GM23338 (cell line): Measurements from ENCODE around the gene YIPF4. TPM values are rescaled to one million over a fixed set of nuclear protein-coding genes. Genes with fewer than 3 reads are reported as not detected.

Source experiments
- ATAC-seq: fragments of 200-7000 bp; cut with Tn5 transposase; 3 replicates; pipeline ENCODE4 v1.9.1; 2020
- DNase-seq: peaks from one replicate; pipeline ENCODE4 v3.0.0-alpha.2; 2015; ENCODE audit warnings: low spot score
- H2AFZ ChIP-seq: fragments of 200-600 bp; sonication (generic); 2 replicates; pipeline ENCODE4 v1.8.0; 2016; ENCODE audit warnings: antibody characterized with exemption, mild to moderate bottlenecking, moderate library complexity
- H3F3A ChIP-seq: fragments of 200-600 bp; sonication (generic); replicated peaks from 2 replicates; pipeline ENCODE4 v1.8.0; 2017; ENCODE audit warnings: antibody characterized with exemption, mixed run types, low read depth
- H3K27ac ChIP-seq: fragments of 200-600 bp; sonication (generic); 2 replicates; pipeline ENCODE4 v1.6.1; 2016; ENCODE audit warnings: low read depth
- H3K27me3 ChIP-seq: fragments of 200-600 bp; sonication (generic); 2 replicates; pipeline ENCODE4 v1.8.0; 2016; ENCODE audit warnings: mild to moderate bottlenecking, mixed run types, moderate library complexity; ENCODE audit not compliant: insufficient read depth
- H3K36me3 ChIP-seq: fragments of 200-600 bp; sonication (generic); 2 replicates; pipeline ENCODE4 v1.8.0; 2016; ENCODE audit warnings: mild to moderate bottlenecking; ENCODE audit not compliant: insufficient read depth
- H3K4me1 ChIP-seq: fragments of 200-600 bp; sonication (generic); 2 replicates; pipeline ENCODE4 v1.8.0; 2016; ENCODE audit warnings: mild to moderate bottlenecking, moderate library complexity; ENCODE audit not compliant: insufficient read depth
- H3K4me2 ChIP-seq: fragments of 200-600 bp; sonication (generic); 2 replicates; pipeline ENCODE4 v1.7.1; 2017; ENCODE audit warnings: mixed run types
- H3K4me3 ChIP-seq: fragments of 200-600 bp; sonication (generic); 2 replicates; pipeline ENCODE4 v1.6.1; 2016; ENCODE audit warnings: mixed run types
- H3K79me2 ChIP-seq: fragments of 200-600 bp; sonication (generic); replicated peaks from 2 replicates; pipeline ENCODE4 v1.8.0; 2017; ENCODE audit warnings: mild to moderate bottlenecking; ENCODE audit not compliant: insufficient read depth
- H3K9me2 ChIP-seq: fragments of 200-600 bp; sonication (generic); 2 replicates; pipeline ENCODE4 v1.8.0; 2017; ENCODE audit not compliant: insufficient read depth
- H4K20me1 ChIP-seq: fragments of 200-600 bp; sonication (generic); replicated peaks from 2 replicates; pipeline ENCODE4 v1.8.0; 2017; ENCODE audit warnings: mild to moderate bottlenecking; ENCODE audit not compliant: insufficient read depth
- H3K27ac Mint-ChIP-seq: 2 replicates; pipeline ENCODE4 v1.8.0; 2020; ENCODE audit warnings: inconsistent platforms, mild to moderate bottlenecking, moderate library complexity, mixed read lengths
- H3K27me3 Mint-ChIP-seq: 3 replicates; pipeline ENCODE4 v1.8.0; 2022; ENCODE audit warnings: low read depth, mild to moderate bottlenecking, moderate library complexity, mixed read lengths, inconsistent platforms; ENCODE audit not compliant: insufficient read depth, poor library complexity
- H3K36me3 Mint-ChIP-seq: 3 replicates; pipeline ENCODE4 v1.8.0; 2021; ENCODE audit warnings: low read depth, mild to moderate bottlenecking, inconsistent platforms, moderate library complexity, mixed read lengths
- H3K4me1 Mint-ChIP-seq: 3 replicates; pipeline ENCODE4 v1.8.0; 2020; ENCODE audit warnings: mild to moderate bottlenecking, inconsistent platforms, mixed read lengths
- H3K4me3 Mint-ChIP-seq: 3 replicates; pipeline ENCODE4 v1.8.0; 2021; ENCODE audit warnings: moderate library complexity, mild to moderate bottlenecking, inconsistent platforms, mixed read lengths
- H3K9me3 Mint-ChIP-seq: 3 replicates; pipeline ENCODE4 v1.8.0; 2020; ENCODE audit warnings: moderate library complexity, mild to moderate bottlenecking, inconsistent platforms, mixed read lengths
- CREB1 ChIP-seq: fragments of 250-450 bp; sonication (Bioruptor Pico); IDR thresholded peaks from 2 replicates; pipeline ENCODE4 v1.5.0; 2020; ENCODE audit warnings: low read depth, mild to moderate bottlenecking, moderate library complexity
- EZH2 ChIP-seq: fragments of 200-600 bp; sonication (generic); IDR thresholded peaks from one replicate; pipeline ENCODE4 v1.8.0; 2017; ENCODE audit warnings: antibody characterized with exemption, mild to moderate bottlenecking, low read depth; ENCODE audit not compliant: unreplicated experiment
- EZH2phosphoT487 ChIP-seq: fragments of 200-600 bp; sonication (generic); IDR thresholded peaks from one replicate; pipeline ENCODE4 v1.8.1; 2018; ENCODE audit warnings: antibody characterized with exemption; ENCODE audit not compliant: unreplicated experiment
- JUNB ChIP-seq: IDR thresholded peaks from one replicate; pipeline ENCODE4 v1.6.1; 2016; ENCODE audit warnings: antibody characterized with exemption; ENCODE audit not compliant: unreplicated experiment
- NANOG ChIP-seq: IDR thresholded peaks from 2 replicates; pipeline ENCODE4 v1.6.1; 2016; ENCODE audit warnings: antibody characterized with exemption, borderline replicate concordance
- STAT1 ChIP-seq: IDR thresholded peaks from one replicate; pipeline ENCODE4 v1.6.1; 2016; ENCODE audit warnings: antibody characterized with exemption; ENCODE audit not compliant: unreplicated experiment
- ZNF114 ChIP-seq: fragments of 250-450 bp; sonication (Bioruptor Pico); IDR thresholded peaks from 2 replicates; pipeline ENCODE4 v1.5.0; 2020; ENCODE audit warnings: mild to moderate bottlenecking, moderate library complexity
- ZNF331 ChIP-seq: fragments of 250-450 bp; sonication (Bioruptor Pico); IDR thresholded peaks from 2 replicates; pipeline ENCODE4 v1.5.0; 2020; ENCODE audit warnings: low read depth, mild to moderate bottlenecking, moderate library complexity
- polyA plus RNA-seq: library from polyadenylated mRNA; unstranded; fragments of >200 nt; fragmentation: Nextera tagmentation; extraction: Ambion mirVana; gene quantifications from 2 replicates; pipeline ENCODE4 v1.2.1, GENCODE V29; 2016
- total RNA-seq: library from RNA; depleted of rRNA; stranded (reverse); fragments of >200 nt; shearing (Covaris generic); gene quantifications from 2 replicates; pipeline ENCODE4 v1.2.3, GENCODE V29; 2014
- TF ChIP-seq, protein P1 (sequence below): IDR thresholded peaks from 2 replicates; pipeline ENCODE4 v1.6.1; 2016; ENCODE audit warnings: antibody characterized with exemption
- TF ChIP-seq, protein P2 (sequence below), 2 experiments: fragments of 200-600 bp in 1 of 2; sonication (generic) in 1 of 2; conservative IDR thresholded peaks; 2 replicates each; pipeline versions ENCODE4 v1.5.1 to v1.6.1; 2016 to 2017; ENCODE audit warnings: antibody characterized with exemption in 2 of 2, low read depth in 2 of 2, mild to moderate bottlenecking in 2 of 2, moderate library complexity in 1 of 2
- TF ChIP-seq, protein P3 (sequence below): IDR thresholded peaks from one replicate; pipeline ENCODE4 v1.6.1; 2018; ENCODE audit warnings: antibody characterized with exemption; ENCODE audit not compliant: unreplicated experiment

Gene YIPF4
- total and polyA plus RNA-seq, 2 experiments from 2014 or later, result 14.2 to 24.9 TPM

DNA sequence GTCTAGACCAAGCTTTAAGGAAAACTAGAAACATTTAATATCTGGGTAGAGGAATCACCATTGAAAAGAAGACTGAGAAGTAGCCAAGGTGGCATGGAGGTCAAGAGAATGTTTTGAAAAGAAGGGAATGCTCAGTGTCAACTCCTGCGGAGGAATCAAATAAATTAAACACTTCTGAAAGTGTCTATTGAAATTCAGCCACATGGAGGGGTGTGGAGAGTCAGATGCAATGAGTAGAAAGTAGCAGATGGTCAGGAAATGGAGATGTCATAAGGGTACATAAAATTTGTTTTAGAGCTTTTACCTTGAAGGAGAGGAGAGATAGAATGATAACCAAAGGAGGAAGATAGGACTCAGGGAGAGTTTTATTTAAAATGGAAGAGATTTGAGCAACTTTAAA lies 48.1 kb upstream of the YIPF4 start (continued):
- no peak for TF ChIP-seq JUNB
- TF ChIP-seq EZH2, result no peak
- TF ChIP-seq, protein P1, sequence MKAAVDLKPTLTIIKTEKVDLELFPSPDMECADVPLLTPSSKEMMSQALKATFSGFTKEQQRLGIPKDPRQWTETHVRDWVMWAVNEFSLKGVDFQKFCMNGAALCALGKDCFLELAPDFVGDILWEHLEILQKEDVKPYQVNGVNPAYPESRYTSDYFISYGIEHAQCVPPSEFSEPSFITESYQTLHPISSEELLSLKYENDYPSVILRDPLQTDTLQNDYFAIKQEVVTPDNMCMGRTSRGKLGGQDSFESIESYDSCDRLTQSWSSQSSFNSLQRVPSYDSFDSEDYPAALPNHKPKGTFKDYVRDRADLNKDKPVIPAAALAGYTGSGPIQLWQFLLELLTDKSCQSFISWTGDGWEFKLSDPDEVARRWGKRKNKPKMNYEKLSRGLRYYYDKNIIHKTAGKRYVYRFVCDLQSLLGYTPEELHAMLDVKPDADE, result no peak
- TF ChIP-seq, protein P2, sequence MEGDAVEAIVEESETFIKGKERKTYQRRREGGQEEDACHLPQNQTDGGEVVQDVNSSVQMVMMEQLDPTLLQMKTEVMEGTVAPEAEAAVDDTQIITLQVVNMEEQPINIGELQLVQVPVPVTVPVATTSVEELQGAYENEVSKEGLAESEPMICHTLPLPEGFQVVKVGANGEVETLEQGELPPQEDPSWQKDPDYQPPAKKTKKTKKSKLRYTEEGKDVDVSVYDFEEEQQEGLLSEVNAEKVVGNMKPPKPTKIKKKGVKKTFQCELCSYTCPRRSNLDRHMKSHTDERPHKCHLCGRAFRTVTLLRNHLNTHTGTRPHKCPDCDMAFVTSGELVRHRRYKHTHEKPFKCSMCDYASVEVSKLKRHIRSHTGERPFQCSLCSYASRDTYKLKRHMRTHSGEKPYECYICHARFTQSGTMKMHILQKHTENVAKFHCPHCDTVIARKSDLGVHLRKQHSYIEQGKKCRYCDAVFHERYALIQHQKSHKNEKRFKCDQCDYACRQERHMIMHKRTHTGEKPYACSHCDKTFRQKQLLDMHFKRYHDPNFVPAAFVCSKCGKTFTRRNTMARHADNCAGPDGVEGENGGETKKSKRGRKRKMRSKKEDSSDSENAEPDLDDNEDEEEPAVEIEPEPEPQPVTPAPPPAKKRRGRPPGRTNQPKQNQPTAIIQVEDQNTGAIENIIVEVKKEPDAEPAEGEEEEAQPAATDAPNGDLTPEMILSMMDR (conservative IDR thresholded peaks at IDR 0.05; ENCODE audit: low read depth in 2 of 2), result no peak
- TF ChIP-seq, protein P3, sequence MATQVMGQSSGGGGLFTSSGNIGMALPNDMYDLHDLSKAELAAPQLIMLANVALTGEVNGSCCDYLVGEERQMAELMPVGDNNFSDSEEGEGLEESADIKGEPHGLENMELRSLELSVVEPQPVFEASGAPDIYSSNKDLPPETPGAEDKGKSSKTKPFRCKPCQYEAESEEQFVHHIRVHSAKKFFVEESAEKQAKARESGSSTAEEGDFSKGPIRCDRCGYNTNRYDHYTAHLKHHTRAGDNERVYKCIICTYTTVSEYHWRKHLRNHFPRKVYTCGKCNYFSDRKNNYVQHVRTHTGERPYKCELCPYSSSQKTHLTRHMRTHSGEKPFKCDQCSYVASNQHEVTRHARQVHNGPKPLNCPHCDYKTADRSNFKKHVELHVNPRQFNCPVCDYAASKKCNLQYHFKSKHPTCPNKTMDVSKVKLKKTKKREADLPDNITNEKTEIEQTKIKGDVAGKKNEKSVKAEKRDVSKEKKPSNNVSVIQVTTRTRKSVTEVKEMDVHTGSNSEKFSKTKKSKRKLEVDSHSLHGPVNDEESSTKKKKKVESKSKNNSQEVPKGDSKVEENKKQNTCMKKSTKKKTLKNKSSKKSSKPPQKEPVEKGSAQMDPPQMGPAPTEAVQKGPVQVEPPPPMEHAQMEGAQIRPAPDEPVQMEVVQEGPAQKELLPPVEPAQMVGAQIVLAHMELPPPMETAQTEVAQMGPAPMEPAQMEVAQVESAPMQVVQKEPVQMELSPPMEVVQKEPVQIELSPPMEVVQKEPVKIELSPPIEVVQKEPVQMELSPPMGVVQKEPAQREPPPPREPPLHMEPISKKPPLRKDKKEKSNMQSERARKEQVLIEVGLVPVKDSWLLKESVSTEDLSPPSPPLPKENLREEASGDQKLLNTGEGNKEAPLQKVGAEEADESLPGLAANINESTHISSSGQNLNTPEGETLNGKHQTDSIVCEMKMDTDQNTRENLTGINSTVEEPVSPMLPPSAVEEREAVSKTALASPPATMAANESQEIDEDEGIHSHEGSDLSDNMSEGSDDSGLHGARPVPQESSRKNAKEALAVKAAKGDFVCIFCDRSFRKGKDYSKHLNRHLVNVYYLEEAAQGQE, result no peak
- TF ChIP-seq ZNF331, result no peak
- no peak for TF ChIP-seq ZNF114

DNA sequence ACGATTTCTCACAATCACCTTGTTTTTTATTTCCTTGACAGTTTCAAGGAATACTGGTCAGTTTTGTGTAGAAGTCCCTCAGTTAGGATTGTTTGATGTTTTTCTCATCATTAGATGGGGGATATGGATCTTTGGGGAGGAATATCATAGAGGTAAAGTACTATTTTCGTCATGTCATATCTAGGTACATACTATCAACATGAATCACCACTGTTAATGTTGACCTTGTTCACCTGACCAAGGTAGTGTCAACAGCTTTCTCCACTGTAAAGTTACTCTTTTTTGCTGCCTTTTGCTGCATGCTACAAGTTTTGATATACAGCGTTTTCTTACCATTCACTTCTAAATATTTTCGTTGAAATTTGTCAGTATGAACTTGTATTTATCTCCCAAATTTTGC lies 45.7 kb upstream of the YIPF4 start:
- no peak overlapping the region for H3K4me2 ChIP-seq
- Mint-ChIP-seq H3K27me3 (peaks cover 2% of the 10 kb centered on the region), H3K27ac (no peak overlapping the region), H3K4me1 (peaks cover 9% of the 10 kb centered on the region), H3K9me3 (no peaks in the 10 kb centered on the region), H3K36me3 (peaks cover 7% of the 10 kb centered on the region; the same call in 2 of the 3 replicates), H3K4me3 (no peak overlapping the region)
- no peak overlapping the region for H2AFZ ChIP-seq
- ATAC-seq (no peak), DNase-seq (no peak)
- H4K20me1 ChIP-seq, result no peaks in the 10 kb centered on the region
- H3K4me3 ChIP-seq, result no peak overlapping the region
- H3K4me1 ChIP-seq, result no peaks in the 10 kb centered on the region
- H3K79me2 ChIP-seq, result no peaks in the 10 kb centered on the region
- no peaks in the 10 kb centered on the region for H3F3A ChIP-seq
- no peaks in the 10 kb centered on the region for H3K9me2 ChIP-seq
- H3K27ac ChIP-seq, result no peak overlapping the region
- H3K27me3 ChIP-seq, result no peaks in the 10 kb centered on the region
- TF ChIP-seq EZH2, result no peak
- no peak for TF ChIP-seq STAT1
- no peak for TF ChIP-seq NANOG
- TF ChIP-seq CREB1, result no peak
- no peak for TF ChIP-seq EZH2phosphoT487
- H3K36me3 ChIP-seq, result no peaks in the 10 kb centered on the region
